Measurements from ENCODE around the gene KCNN2.

Gene KCNN2

DNA sequence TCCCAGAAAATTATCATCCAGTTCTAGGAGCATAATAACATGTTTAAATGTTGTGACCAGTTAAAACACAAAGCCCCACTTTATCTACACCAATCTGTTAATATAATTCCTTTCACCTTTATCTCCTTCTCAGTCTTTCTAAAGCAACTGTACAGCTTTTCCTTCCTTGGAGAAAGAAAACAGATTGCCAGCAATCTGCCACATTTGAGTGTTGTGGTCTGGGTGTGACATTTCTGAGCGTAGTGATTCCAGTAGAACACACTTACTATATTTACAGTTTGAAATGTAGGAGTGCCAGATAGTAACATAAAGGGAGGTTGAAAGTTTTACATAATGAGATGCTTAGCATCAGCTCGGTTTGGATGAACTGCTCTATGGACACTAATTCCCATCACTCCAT lies 76.1 kb downstream of the KCNN2 start:
- peaks cover 16% of the 10 kb centered on the region for H3K4me1 ChIP-seq (ENCODE audit: control insufficient read depth, insufficient read depth, low read length)
- 80 to 97% methylated on average over 2 of the region's 2 CpGs for WGBS, 2 experiments
- peaks cover 2% of the 10 kb centered on the region for H3K9me3 ChIP-seq (ENCODE audit: control insufficient read depth, low read length)
- peak overlapping the region; percentile 11 for H3K27ac ChIP-seq (ENCODE audit: insufficient read depth, low read depth, low read length, poor library complexity, severe bottlenecking)
- H3K27me3 ChIP-seq (ENCODE audit: control insufficient read depth, insufficient read depth, low read length, poor library complexity, severe bottlenecking): no peaks in the 10 kb centered on the region
- H3K4me3 ChIP-seq (ENCODE audit: insufficient read depth, low read depth, low read length): no peak overlapping the region
- no peaks in the 10 kb centered on the region for H3K36me3 ChIP-seq (ENCODE audit: control insufficient read depth, insufficient read depth, low read length)

DNA sequence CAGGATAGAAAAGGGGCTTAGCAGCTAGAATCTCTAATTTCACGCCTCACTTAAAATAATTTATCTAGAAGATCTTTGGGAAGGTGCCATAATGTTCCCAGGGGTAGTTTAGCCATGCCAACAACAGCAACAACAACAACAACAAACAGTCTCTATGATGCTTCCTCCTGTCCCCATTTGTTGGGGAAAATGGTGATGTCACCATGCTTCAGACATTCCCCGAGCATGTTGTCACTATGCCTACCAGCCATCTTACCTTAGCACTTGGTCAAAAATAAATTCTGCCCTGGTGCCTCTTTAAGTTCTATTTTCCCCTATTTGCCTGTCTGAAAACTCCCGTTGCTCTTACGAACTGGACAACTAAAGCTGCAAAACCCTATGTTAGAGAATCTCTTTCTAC lies 76.6 kb downstream of the KCNN2 start:
- H3K27ac ChIP-seq (ENCODE audit: insufficient read depth, low read depth, low read length, poor library complexity, severe bottlenecking): no peak overlapping the region
- peaks cover 2% of the 10 kb centered on the region for H3K9me3 ChIP-seq (ENCODE audit: control insufficient read depth, low read length)
- 86 to 88% methylated on average over 4 of the region's 4 CpGs for WGBS, 2 experiments
- no peaks in the 10 kb centered on the region for H3K27me3 ChIP-seq (ENCODE audit: control insufficient read depth, insufficient read depth, low read length, poor library complexity, severe bottlenecking)
- no peak overlapping the region for H3K4me3 ChIP-seq (ENCODE audit: insufficient read depth, low read depth, low read length)
- peaks cover 16% of the 10 kb centered on the region for H3K4me1 ChIP-seq (ENCODE audit: control insufficient read depth, insufficient read depth, low read length)
- no peaks in the 10 kb centered on the region for H3K36me3 ChIP-seq (ENCODE audit: control insufficient read depth, insufficient read depth, low read length)

DNA sequence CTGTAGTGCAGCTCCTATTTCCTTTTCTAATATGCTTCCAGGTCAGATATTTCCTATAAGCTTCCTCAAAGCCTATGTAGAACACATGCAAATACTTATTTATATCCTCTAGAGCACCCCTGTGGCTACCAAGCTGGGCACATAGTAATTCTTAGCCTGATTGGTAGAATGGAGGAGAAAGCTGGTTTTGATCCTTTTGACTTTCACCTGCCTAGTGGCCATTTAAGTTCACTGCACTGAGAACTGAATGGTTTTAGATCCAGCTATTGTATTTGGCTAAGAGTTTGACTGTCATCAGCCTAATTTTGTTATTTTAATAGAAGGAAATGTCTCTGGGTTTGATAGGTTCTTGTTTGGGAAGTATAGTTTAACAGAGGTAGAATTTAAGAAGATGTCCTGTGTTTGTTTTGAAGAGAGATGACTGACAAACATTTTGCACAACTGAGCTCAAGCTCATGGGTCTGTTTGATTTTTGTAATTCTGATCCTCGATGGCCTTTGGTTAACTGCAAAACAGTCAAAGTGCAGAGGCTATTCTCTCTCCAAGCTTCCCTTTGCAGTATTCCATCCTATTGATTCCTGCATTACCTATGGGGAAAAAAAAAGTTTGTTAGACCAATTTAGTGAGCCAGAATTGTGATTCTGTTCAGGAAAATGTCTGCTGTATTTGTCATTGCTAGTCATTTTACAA lies 85.4 kb downstream of the KCNN2 start:
- no peaks in the 10 kb centered on the region for H3K4me1 ChIP-seq (ENCODE audit: control insufficient read depth, insufficient read depth, low read length)
- H3K27me3 ChIP-seq (ENCODE audit: control insufficient read depth, insufficient read depth, low read length, poor library complexity, severe bottlenecking): no peaks in the 10 kb centered on the region
- 93 to 96% methylated on average over 1 of the region's 1 CpG for WGBS, 2 experiments
- H3K4me3 ChIP-seq (ENCODE audit: insufficient read depth, low read depth, low read length): no peak overlapping the region
- no peaks in the 10 kb centered on the region for H3K36me3 ChIP-seq (ENCODE audit: control insufficient read depth, insufficient read depth, low read length)
- no peak overlapping the region for H3K27ac ChIP-seq (ENCODE audit: insufficient read depth, low read depth, low read length, poor library complexity, severe bottlenecking)
- H3K9me3 ChIP-seq (ENCODE audit: control insufficient read depth, low read length): no peaks in the 10 kb centered on the region

DNA sequence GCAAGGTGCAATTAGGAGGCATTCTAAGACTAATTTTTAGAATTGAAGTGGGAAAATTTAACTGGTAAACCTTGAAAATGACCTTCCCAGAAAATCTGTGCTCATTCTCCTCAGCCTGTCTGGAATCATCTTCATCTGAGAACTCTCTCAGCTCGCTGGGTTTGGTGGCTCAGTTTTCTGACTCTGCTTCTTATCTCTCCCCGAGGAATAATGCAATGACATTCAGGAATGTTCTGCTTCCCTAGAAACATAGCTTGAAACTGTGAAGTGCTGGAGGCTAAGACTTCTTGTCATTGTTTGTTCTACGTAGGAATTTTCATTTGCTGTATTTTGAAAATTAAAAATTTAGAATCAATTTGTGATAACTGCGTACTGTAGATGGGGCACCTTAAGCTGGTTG lies 86.6 kb downstream of the KCNN2 start:
- 79 to 92% methylated on average over 4 of the region's 4 CpGs for WGBS, 2 experiments
- H3K4me1 ChIP-seq (ENCODE audit: control insufficient read depth, insufficient read depth, low read length): no peaks in the 10 kb centered on the region
- no peaks in the 10 kb centered on the region for H3K9me3 ChIP-seq (ENCODE audit: control insufficient read depth, low read length)
- no peaks in the 10 kb centered on the region for H3K36me3 ChIP-seq (ENCODE audit: control insufficient read depth, insufficient read depth, low read length)
- no peak overlapping the region for H3K27ac ChIP-seq (ENCODE audit: insufficient read depth, low read depth, low read length, poor library complexity, severe bottlenecking)
- H3K27me3 ChIP-seq (ENCODE audit: control insufficient read depth, insufficient read depth, low read length, poor library complexity, severe bottlenecking): no peaks in the 10 kb centered on the region
- H3K4me3 ChIP-seq (ENCODE audit: insufficient read depth, low read depth, low read length): no peak overlapping the region

DNA sequence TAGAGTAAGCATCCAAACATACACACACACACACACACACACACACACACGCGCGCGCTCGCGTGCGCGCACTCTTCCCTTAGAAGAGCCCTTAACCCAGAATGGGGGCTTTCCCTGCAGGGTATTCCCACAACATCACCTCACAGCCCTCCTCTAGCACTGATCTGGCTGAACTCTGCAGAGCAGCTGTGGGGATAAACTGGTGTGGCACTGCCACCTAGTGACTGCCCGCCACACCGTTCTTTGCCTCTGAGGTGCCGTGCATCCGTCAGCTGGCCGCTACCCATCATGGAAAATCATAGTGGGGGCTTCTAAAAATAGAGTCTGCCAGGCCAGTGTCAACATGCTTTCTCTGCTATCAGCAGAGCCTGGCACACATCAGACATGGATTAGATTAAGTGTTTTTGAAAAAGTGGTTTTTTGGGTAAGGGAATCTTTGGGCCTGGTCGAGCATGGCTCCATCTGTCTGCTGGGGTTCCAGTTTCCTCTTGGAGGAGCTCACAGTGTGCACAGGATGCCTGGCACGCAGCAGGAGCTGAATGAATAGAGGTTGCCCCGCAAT lies 88.1 kb downstream of the KCNN2 start:
- no peak overlapping the region for H3K4me3 ChIP-seq (ENCODE audit: insufficient read depth, low read depth, low read length)
- WGBS, 2 experiments: 14 to 15% methylated on average over 16 of the region's 16 CpGs
- H3K36me3 ChIP-seq (ENCODE audit: control insufficient read depth, insufficient read depth, low read length): no peaks in the 10 kb centered on the region
- no peaks in the 10 kb centered on the region for H3K9me3 ChIP-seq (ENCODE audit: control insufficient read depth, low read length)
- no peaks in the 10 kb centered on the region for H3K4me1 ChIP-seq (ENCODE audit: control insufficient read depth, insufficient read depth, low read length)
- H3K27me3 ChIP-seq (ENCODE audit: control insufficient read depth, insufficient read depth, low read length, poor library complexity, severe bottlenecking): no peaks in the 10 kb centered on the region
- no peak overlapping the region for H3K27ac ChIP-seq (ENCODE audit: insufficient read depth, low read depth, low read length, poor library complexity, severe bottlenecking)

DNA sequence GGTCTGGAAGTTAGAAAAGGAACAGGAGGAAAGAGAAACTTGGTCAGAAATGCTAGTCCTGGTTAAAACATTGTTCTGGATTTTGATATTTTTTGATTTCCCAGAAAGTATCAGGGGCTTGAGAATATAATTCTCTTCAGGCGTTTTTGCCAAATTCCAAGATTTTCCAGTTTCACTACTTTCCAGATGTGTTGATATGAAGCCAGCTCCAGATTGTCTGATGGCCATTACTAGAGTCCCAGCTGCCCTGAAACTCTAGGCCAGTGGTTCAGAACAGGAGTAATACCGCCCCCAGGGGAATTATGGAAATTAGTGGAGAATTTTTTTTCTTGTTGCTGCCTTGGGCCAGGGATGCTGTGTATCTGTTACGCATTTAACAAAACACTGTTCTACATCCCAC lies 88.6 kb downstream of the KCNN2 start:
- H3K9me3 ChIP-seq (ENCODE audit: control insufficient read depth, low read length): no peaks in the 10 kb centered on the region
- 87 to 93% methylated on average over 2 to 3 of the region's 3 CpGs for WGBS, 2 experiments
- H3K27me3 ChIP-seq (ENCODE audit: control insufficient read depth, insufficient read depth, low read length, poor library complexity, severe bottlenecking): no peaks in the 10 kb centered on the region
- H3K36me3 ChIP-seq (ENCODE audit: control insufficient read depth, insufficient read depth, low read length): no peaks in the 10 kb centered on the region
- no peak overlapping the region for H3K4me3 ChIP-seq (ENCODE audit: insufficient read depth, low read depth, low read length)
- H3K27ac ChIP-seq (ENCODE audit: insufficient read depth, low read depth, low read length, poor library complexity, severe bottlenecking): no peak overlapping the region
- H3K4me1 ChIP-seq (ENCODE audit: control insufficient read depth, insufficient read depth, low read length): no peaks in the 10 kb centered on the region

DNA sequence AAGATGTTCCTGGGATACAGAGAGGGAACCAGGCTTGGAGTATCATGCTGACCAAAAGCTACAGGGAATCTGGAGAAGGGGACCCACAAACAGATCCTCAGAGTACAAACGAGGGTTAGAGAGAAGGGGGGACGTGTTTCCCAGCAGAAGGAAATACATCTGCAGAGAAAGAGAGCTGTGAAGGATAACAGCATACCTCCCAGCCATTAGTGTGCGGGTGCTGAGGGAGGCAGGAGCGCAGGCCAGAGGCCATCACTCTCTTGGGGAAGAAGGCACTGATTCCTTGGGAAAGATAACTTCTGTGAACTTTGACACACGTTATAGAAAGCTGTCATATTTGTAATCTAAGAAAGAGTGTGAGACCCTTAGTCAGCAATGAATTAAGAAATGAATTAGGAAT lies 96.9 kb downstream of the KCNN2 start:
- Histone ChIP-seq H3K4me1 (ENCODE audit: control insufficient read depth, insufficient read depth, low read length) (no peaks in the 10 kb centered on the region), H3K27me3 (ENCODE audit: control insufficient read depth, insufficient read depth, low read length, poor library complexity, severe bottlenecking) (no peaks in the 10 kb centered on the region), H3K4me3 (ENCODE audit: insufficient read depth, low read depth, low read length) (no peak overlapping the region), H3K36me3 (ENCODE audit: control insufficient read depth, insufficient read depth, low read length) (no peaks in the 10 kb centered on the region), H3K9me3 (ENCODE audit: control insufficient read depth, low read length) (no peaks in the 10 kb centered on the region), H3K27ac (ENCODE audit: insufficient read depth, low read depth, low read length, poor library complexity, severe bottlenecking) (no peak overlapping the region)
- 87 to 93% methylated on average over 5 of the region's 5 CpGs for whole genome bisulfite sequencing, 2 experiments

DNA sequence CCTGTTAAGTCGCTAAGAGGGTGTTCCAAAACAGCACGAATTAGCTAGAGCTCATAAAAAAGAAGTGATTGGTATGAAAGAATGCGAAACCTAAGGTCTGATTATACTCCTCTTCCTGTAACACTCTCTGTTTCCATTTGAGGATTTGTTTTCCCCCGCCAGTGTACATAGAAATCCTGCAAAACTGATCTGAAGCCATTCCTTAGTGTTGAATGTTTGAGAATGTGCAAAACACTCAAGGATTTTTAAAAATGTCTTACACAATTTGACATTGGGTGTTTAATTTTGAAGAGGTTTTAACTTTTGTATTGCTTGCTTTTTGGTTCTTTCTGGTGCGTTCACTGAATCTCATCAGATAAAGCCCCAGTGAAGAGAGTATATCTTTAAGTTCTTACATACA lies 105.3 kb downstream of the KCNN2 start:
- 82 to 86% methylated on average over 5 of the region's 5 CpGs for WGBS, 2 experiments

DNA sequence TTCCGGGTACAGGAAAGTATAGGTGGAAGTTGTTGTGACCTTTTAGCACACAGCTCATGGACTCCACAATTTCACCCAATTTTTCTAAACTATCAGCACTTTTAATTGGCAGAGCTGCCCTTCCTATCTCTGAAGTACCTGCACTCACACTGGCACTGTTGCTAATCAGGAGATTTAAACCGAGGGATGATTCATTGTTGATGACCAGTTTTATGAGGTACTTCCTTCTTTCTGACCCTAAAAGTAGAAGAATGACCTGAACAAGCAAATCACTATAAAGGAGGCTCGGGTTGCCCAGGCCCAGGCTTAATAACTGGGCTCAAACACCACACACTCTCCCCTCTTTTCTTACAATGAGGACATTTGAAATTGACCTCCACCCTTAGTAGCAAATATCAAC lies 105.9 kb downstream of the KCNN2 start:
- 88 to 92% methylated on average over 2 to 3 of the region's 3 CpGs for WGBS, 2 experiments
- H3K4me1 ChIP-seq (ENCODE audit: control insufficient read depth, insufficient read depth, low read length): no peaks in the 10 kb centered on the region
- H3K36me3 ChIP-seq (ENCODE audit: control insufficient read depth, insufficient read depth, low read length): no peaks in the 10 kb centered on the region
- H3K27me3 ChIP-seq (ENCODE audit: control insufficient read depth, insufficient read depth, low read length, poor library complexity, severe bottlenecking): no peaks in the 10 kb centered on the region
- no peak overlapping the region for H3K4me3 ChIP-seq (ENCODE audit: insufficient read depth, low read depth, low read length)
- no peak overlapping the region for H3K27ac ChIP-seq (ENCODE audit: insufficient read depth, low read depth, low read length, poor library complexity, severe bottlenecking)
- H3K9me3 ChIP-seq (ENCODE audit: control insufficient read depth, low read length): no peaks in the 10 kb centered on the region

More for the DNA sequence above, 105.3 kb downstream of the KCNN2 start:
- no peaks in the 10 kb centered on the region for H3K4me1 ChIP-seq (ENCODE audit: control insufficient read depth, insufficient read depth, low read length)
- no peaks in the 10 kb centered on the region for H3K27me3 ChIP-seq (ENCODE audit: control insufficient read depth, insufficient read depth, low read length, poor library complexity, severe bottlenecking)
- no peak overlapping the region for H3K4me3 ChIP-seq (ENCODE audit: insufficient read depth, low read depth, low read length)
- H3K27ac ChIP-seq (ENCODE audit: insufficient read depth, low read depth, low read length, poor library complexity, severe bottlenecking): no peak overlapping the region
- H3K9me3 ChIP-seq (ENCODE audit: control insufficient read depth, low read length): no peaks in the 10 kb centered on the region
- no peaks in the 10 kb centered on the region for H3K36me3 ChIP-seq (ENCODE audit: control insufficient read depth, insufficient read depth, low read length)

DNA sequence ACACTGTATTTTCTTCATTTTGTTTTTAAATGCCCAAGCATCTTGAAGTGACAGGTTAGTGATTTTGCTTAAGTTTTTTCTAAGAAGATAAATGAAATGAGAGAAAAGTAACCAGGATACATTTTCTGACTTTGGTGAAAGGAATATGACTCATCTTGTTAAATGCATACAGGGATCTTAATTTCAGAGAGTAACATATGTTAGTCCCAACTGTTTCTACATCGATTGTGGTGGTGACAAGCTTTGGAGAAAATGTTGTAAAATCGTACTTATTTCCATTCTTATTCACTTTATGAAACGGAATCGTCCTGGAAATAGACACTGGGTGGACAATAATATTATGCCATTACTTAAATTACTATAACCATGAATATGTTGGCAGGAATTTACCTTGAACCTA lies 107.5 kb downstream of the KCNN2 start:
- H3K36me3 ChIP-seq (ENCODE audit: control insufficient read depth, insufficient read depth, low read length): no peaks in the 10 kb centered on the region
- WGBS, 2 experiments: 87 to 100% methylated on average over 1 to 4 of the region's 4 CpGs
- no peaks in the 10 kb centered on the region for H3K27me3 ChIP-seq (ENCODE audit: control insufficient read depth, insufficient read depth, low read length, poor library complexity, severe bottlenecking)
- no peak overlapping the region for H3K27ac ChIP-seq (ENCODE audit: insufficient read depth, low read depth, low read length, poor library complexity, severe bottlenecking)
- no peak overlapping the region for H3K4me3 ChIP-seq (ENCODE audit: insufficient read depth, low read depth, low read length)
- H3K4me1 ChIP-seq (ENCODE audit: control insufficient read depth, insufficient read depth, low read length): no peaks in the 10 kb centered on the region
- no peaks in the 10 kb centered on the region for H3K9me3 ChIP-seq (ENCODE audit: control insufficient read depth, low read length)

Measured in ectodermal cell (in vitro differentiated cells).